HEK293 (cell line): Measurements from ENCODE around the gene ARPC2.
A peak's percentile ranks its signal among the peaks of the same experiment; 100 is the strongest.

Source experiments
- AEBP2 ChIP-seq: fragments of 450-650 bp; formaldehyde crosslinking; IDR thresholded peaks from 2 replicates; pipeline ENCODE4 v1.5.1; 2016; ENCODE audit warnings: missing biosample characterization, missing genetic modification characterization, borderline replicate concordance
- GFI1B ChIP-seq: fragments of 450-650 bp; formaldehyde crosslinking; IDR thresholded peaks from 2 replicates; pipeline ENCODE4 v1.5.1; 2016; ENCODE audit warnings: missing biosample characterization, missing genetic modification characterization
- GLI4 ChIP-seq: fragments of 450-650 bp; formaldehyde crosslinking; IDR thresholded peaks from 2 replicates; pipeline ENCODE4 v1.5.1; 2016; ENCODE audit warnings: missing biosample characterization, missing genetic modification characterization
- INSM2 ChIP-seq: fragments of 450-650 bp; formaldehyde crosslinking; IDR thresholded peaks from 2 replicates; pipeline ENCODE4 v1.5.1; 2016; ENCODE audit warnings: missing biosample characterization, missing genetic modification characterization
- KLF10 ChIP-seq: fragments of 450-650 bp; IDR thresholded peaks from 2 replicates; pipeline ENCODE4 v1.5.1; 2018; ENCODE audit warnings: missing biosample characterization, mild to moderate bottlenecking, missing genetic modification characterization
- KLF7 ChIP-seq: fragments of 450-650 bp; formaldehyde crosslinking; IDR thresholded peaks from 2 replicates; pipeline ENCODE4 v1.5.1; 2016; ENCODE audit warnings: missing biosample characterization, missing genetic modification characterization, borderline replicate concordance
- KLF9 ChIP-seq: fragments of 450-650 bp; formaldehyde crosslinking; IDR thresholded peaks from 2 replicates; pipeline ENCODE4 v1.5.1; 2016; ENCODE audit warnings: missing biosample characterization, missing genetic modification characterization, low read depth
- SP2 ChIP-seq: fragments of 450-650 bp; formaldehyde crosslinking; IDR thresholded peaks from 2 replicates; pipeline ENCODE4 v1.5.1; 2016; ENCODE audit warnings: missing biosample characterization, missing genetic modification characterization
- SP7 ChIP-seq: fragments of 450-650 bp; formaldehyde crosslinking; IDR thresholded peaks from 2 replicates; pipeline ENCODE4 v1.5.1; 2016; ENCODE audit warnings: missing biosample characterization, missing genetic modification characterization
- ZBTB21 ChIP-seq: fragments of 450-650 bp; formaldehyde crosslinking; IDR thresholded peaks from 2 replicates; pipeline ENCODE4 v1.5.1; 2017; ENCODE audit warnings: missing biosample characterization, missing genetic modification characterization
- ZBTB48 ChIP-seq: fragments of 450-650 bp; formaldehyde crosslinking; IDR thresholded peaks from 2 replicates; pipeline ENCODE4 v1.5.1; 2016; ENCODE audit warnings: missing biosample characterization, missing genetic modification characterization
- ZBTB7A ChIP-seq: fragments of 450-650 bp; formaldehyde crosslinking; IDR thresholded peaks from 2 replicates; pipeline ENCODE4 v1.5.1; 2016; ENCODE audit warnings: low read depth, missing biosample characterization, missing genetic modification characterization
- ZFHX2 ChIP-seq: fragments of 450-650 bp; formaldehyde crosslinking; conservative IDR thresholded peaks from 2 replicates; pipeline ENCODE4 v1.5.1; 2016; ENCODE audit warnings: missing biosample characterization, missing genetic modification characterization
- ZNF175 ChIP-seq: fragments of 450-650 bp; formaldehyde crosslinking; IDR thresholded peaks from 2 replicates; pipeline ENCODE4 v1.5.1; 2016; ENCODE audit warnings: missing biosample characterization, missing genetic modification characterization
- ZNF2 ChIP-seq: fragments of 450-650 bp; formaldehyde crosslinking; IDR thresholded peaks from 2 replicates; pipeline ENCODE4 v1.5.1; 2016; ENCODE audit warnings: missing biosample characterization, missing genetic modification characterization
- ZNF398 ChIP-seq: fragments of 450-650 bp; formaldehyde crosslinking; IDR thresholded peaks from 2 replicates; pipeline ENCODE4 v1.5.1; 2017; ENCODE audit warnings: missing biosample characterization, missing genetic modification characterization
- ZNF433 ChIP-seq: fragments of 450-650 bp; formaldehyde crosslinking; IDR thresholded peaks from 2 replicates; pipeline ENCODE4 v1.5.1; 2016; ENCODE audit warnings: missing biosample characterization, missing genetic modification characterization, low read depth
- ZNF48 ChIP-seq: fragments of 450-650 bp; formaldehyde crosslinking; IDR thresholded peaks from 2 replicates; pipeline ENCODE4 v1.5.1; 2016; ENCODE audit warnings: missing biosample characterization, missing genetic modification characterization
- ZNF544 ChIP-seq: fragments of 450-650 bp; formaldehyde crosslinking; IDR thresholded peaks from 2 replicates; pipeline ENCODE4 v1.5.0; 2017; ENCODE audit warnings: missing biosample characterization, missing genetic modification characterization
- ZNF610 ChIP-seq: fragments of 450-650 bp; formaldehyde crosslinking; IDR thresholded peaks from 2 replicates; pipeline ENCODE4 v1.5.1; 2016; ENCODE audit warnings: missing biosample characterization, missing genetic modification characterization, borderline replicate concordance
- ZNF624 ChIP-seq: fragments of 450-650 bp; formaldehyde crosslinking; IDR thresholded peaks from 2 replicates; pipeline ENCODE4 v1.5.1; 2017; ENCODE audit warnings: missing biosample characterization, missing genetic modification characterization
- ZNF629 ChIP-seq: fragments of 450-650 bp; formaldehyde crosslinking; IDR thresholded peaks from 2 replicates; pipeline ENCODE4 v1.5.1; 2017; ENCODE audit warnings: missing biosample characterization, missing genetic modification characterization
- ZNF639 ChIP-seq: fragments of 450-650 bp; formaldehyde crosslinking; IDR thresholded peaks from 2 replicates; pipeline ENCODE4 v1.5.1; 2016; ENCODE audit warnings: missing biosample characterization, missing genetic modification characterization
- ZNF791 ChIP-seq: fragments of 450-650 bp; formaldehyde crosslinking; IDR thresholded peaks from 2 replicates; pipeline ENCODE4 v1.5.1; 2016; ENCODE audit warnings: missing biosample characterization, missing genetic modification characterization
- TF ChIP-seq, protein P1 (sequence below): fragments of 450-650 bp; formaldehyde crosslinking; conservative IDR thresholded peaks from 2 replicates; pipeline ENCODE4 v1.5.1; 2016; ENCODE audit warnings: low read depth, missing biosample characterization, missing genetic modification characterization
- TF ChIP-seq, protein P2 (sequence below): fragments of 450-650 bp; formaldehyde crosslinking; IDR thresholded peaks from 2 replicates; pipeline ENCODE4 v1.5.1; 2016; ENCODE audit warnings: missing biosample characterization, missing genetic modification characterization

Gene ARPC2

GRCh38 chr2:218269900-218270720, 53.1 kb downstream of the ARPC2 start, which contains the start of the genes AAMP and PNKD (continued):
- TF ChIP-seq GLI4 (tag by site-specific recombination), result peak; percentile 82; the same call in 1 of the 2 replicates
- TF ChIP-seq ZNF398 (tag by site-specific recombination), result peak; percentile 42; the same call in 1 of the 2 replicates
- TF ChIP-seq SP7 (tag by site-specific recombination), result peak; percentile 62
- peak; percentile 28 for TF ChIP-seq ZBTB7A (tag by site-specific recombination)
- no peak for TF ChIP-seq ZNF544
- peak; percentile 79 for TF ChIP-seq ZFHX2
- TF ChIP-seq ZNF48 (tag by site-specific recombination), result no peak
- no peak for TF ChIP-seq AEBP2 (tag by site-specific recombination)
- no peak for TF ChIP-seq ZNF624 (tag by site-specific recombination)
- peak; percentile 68; the same call in 1 of the 2 replicates for TF ChIP-seq ZNF610
- peak; percentile 38; the same call in 1 of the 2 replicates for TF ChIP-seq KLF7 (tag by site-specific recombination)
- TF ChIP-seq GFI1B, result no peak
- no peak for TF ChIP-seq ZNF639
- no peak for TF ChIP-seq ZBTB21 (tag by site-specific recombination)
- no peak for TF ChIP-seq ZNF2 (tag by site-specific recombination)
- TF ChIP-seq, protein P1, sequence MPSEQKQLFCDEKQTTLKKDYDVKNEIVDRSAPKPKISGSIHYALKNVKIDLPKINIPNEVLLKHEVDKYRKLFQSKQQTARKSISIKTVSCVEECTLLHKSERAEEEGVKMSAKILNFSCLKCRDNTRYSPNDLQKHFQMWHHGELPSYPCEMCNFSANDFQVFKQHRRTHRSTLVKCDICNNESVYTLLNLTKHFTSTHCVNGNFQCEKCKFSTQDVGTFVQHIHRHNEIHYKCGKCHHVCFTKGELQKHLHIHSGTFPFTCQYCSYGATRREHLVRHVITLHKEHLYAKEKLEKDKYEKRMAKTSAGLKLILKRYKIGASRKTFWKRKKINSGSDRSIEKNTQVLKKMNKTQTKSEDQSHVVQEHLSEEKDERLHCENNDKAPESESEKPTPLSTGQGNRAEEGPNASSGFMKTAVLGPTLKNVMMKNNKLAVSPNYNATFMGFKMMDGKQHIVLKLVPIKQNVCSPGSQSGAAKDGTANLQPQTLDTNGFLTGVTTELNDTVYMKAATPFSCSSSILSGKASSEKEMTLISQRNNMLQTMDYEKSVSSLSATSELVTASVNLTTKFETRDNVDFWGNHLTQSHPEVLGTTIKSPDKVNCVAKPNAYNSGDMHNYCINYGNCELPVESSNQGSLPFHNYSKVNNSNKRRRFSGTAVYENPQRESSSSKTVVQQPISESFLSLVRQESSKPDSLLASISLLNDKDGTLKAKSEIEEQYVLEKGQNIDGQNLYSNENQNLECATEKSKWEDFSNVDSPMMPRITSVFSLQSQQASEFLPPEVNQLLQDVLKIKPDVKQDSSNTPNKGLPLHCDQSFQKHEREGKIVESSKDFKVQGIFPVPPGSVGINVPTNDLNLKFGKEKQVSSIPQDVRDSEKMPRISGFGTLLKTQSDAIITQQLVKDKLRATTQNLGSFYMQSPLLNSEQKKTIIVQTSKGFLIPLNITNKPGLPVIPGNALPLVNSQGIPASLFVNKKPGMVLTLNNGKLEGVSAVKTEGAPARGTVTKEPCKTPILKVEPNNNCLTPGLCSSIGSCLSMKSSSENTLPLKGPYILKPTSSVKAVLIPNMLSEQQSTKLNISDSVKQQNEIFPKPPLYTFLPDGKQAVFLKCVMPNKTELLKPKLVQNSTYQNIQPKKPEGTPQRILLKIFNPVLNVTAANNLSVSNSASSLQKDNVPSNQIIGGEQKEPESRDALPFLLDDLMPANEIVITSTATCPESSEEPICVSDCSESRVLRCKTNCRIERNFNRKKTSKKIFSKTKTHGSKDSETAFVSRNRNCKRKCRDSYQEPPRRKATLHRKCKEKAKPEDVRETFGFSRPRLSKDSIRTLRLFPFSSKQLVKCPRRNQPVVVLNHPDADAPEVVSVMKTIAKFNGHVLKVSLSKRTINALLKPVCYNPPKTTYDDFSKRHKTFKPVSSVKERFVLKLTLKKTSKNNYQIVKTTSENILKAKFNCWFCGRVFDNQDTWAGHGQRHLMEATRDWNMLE (tag by site-specific recombination), result no peak
- 0 out of 2 replicates have a peak, but pooled peaks have one; percentile 32 for TF ChIP-seq INSM2 (tag by site-specific recombination)
- TF ChIP-seq, protein P2, sequence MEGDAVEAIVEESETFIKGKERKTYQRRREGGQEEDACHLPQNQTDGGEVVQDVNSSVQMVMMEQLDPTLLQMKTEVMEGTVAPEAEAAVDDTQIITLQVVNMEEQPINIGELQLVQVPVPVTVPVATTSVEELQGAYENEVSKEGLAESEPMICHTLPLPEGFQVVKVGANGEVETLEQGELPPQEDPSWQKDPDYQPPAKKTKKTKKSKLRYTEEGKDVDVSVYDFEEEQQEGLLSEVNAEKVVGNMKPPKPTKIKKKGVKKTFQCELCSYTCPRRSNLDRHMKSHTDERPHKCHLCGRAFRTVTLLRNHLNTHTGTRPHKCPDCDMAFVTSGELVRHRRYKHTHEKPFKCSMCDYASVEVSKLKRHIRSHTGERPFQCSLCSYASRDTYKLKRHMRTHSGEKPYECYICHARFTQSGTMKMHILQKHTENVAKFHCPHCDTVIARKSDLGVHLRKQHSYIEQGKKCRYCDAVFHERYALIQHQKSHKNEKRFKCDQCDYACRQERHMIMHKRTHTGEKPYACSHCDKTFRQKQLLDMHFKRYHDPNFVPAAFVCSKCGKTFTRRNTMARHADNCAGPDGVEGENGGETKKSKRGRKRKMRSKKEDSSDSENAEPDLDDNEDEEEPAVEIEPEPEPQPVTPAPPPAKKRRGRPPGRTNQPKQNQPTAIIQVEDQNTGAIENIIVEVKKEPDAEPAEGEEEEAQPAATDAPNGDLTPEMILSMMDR (tag by site-specific recombination), result peak; percentile 76
- TF ChIP-seq ZNF629 (tag by site-specific recombination), result 0 out of 2 replicates have a peak, but pooled peaks have one; percentile 37
- TF ChIP-seq ZBTB48, result peak; percentile 29; the same call in 1 of the 2 replicates
- no peak for TF ChIP-seq ZNF433 (tag by site-specific recombination)
- no peak for TF ChIP-seq ZNF175 (tag by site-specific recombination)
- TF ChIP-seq ZNF791 (tag by site-specific recombination), result no peak
- peak; percentile 79 for TF ChIP-seq KLF9 (tag by site-specific recombination)
- peak; percentile 97 for TF ChIP-seq SP2 (tag by site-specific recombination)
- peak; percentile 84 for TF ChIP-seq KLF10
